Caco-2 (cell line): ENCODE results near the gene KRTAP5-10. TPM values are rescaled to one million over a fixed set of nuclear protein-coding genes. Genes with fewer than 3 reads are reported as not detected.

Experiments
- Bru-seq: library from RNA; stranded (reverse); fragments of 400-500 nt; gene quantifications from one replicate; lab custom pipeline; 2021; lab: Mats Ljungman, UMichigan
- BruChase-seq, 2 experiments: library from RNA; stranded (reverse); fragments of 400-500 nt; gene quantifications; one replicate each; lab custom pipeline; 2021; lab: Mats Ljungman, UMichigan
- BruUV-seq: library from RNA; stranded (reverse); fragments of 400-500 nt; replicated peaks from 2 replicates; lab custom pipeline; 2021; lab: Mats Ljungman, UMichigan
- CTCF ChIA-PET: fragments of 300-600 bp; sonication (Branson Sonifier 250); formaldehyde crosslinking; loops from one replicate; lab custom pipeline; 2022; ENCODE audit warnings: antibody characterized with exemption; lab: Charles Lee
- POLR2A ChIA-PET: fragments of 300-600 bp; sonication (Branson Sonifier 250); formaldehyde crosslinking; loops from one replicate; lab custom pipeline; 2022; ENCODE audit warnings: antibody characterized with exemption; lab: Charles Lee
- DNase-seq, 2 experiments: peaks; one replicate each; pipeline versions ENCODE4 v3.0.0 to v3.0.0-alpha.2; 2020 to 2022
- H3K27me3 ChIP-seq: replicated peaks from 2 replicates; pipeline ENCODE4 v1.6.0; 2011; ENCODE audit warnings: low read length; ENCODE audit not compliant: control insufficient read depth, insufficient read depth
- H3K36me3 ChIP-seq: 2 replicates; pipeline ENCODE4 v1.5.1; 2011; ENCODE audit warnings: low read length; ENCODE audit not compliant: control insufficient read depth, insufficient read depth
- H3K4me1 ChIP-seq: fragments of 250-450 bp; sonication (Bioruptor Pico); 2 replicates; pipeline ENCODE4 v1.5.1; 2020; ENCODE audit warnings: mild to moderate bottlenecking
- H3K4me3 ChIP-seq: 2 replicates; pipeline ENCODE4 v1.5.1; 2011; ENCODE audit warnings: low read depth, mild to moderate bottlenecking, control low read depth, low read length
- H3K9me3 ChIP-seq: fragments of 250-450 bp; sonication (Bioruptor Pico); 2 replicates; pipeline ENCODE4 v1.5.1; 2020; ENCODE audit warnings: mild to moderate bottlenecking, moderate library complexity
- H3K27ac Mint-ChIP-seq: one replicate; pipeline ENCODE4 v1.8.0; 2022; ENCODE audit warnings: mixed read lengths; ENCODE audit not compliant: unreplicated experiment
- H3K27me3 Mint-ChIP-seq: one replicate; pipeline ENCODE4 v1.8.0; 2022; ENCODE audit warnings: mixed read lengths; ENCODE audit not compliant: insufficient read depth, unreplicated experiment
- H3K36me3 Mint-ChIP-seq: one replicate; pipeline ENCODE4 v1.8.0; 2022; ENCODE audit warnings: mild to moderate bottlenecking, mixed read lengths; ENCODE audit not compliant: insufficient read depth, unreplicated experiment
- H3K4me1 Mint-ChIP-seq: one replicate; pipeline ENCODE4 v1.8.0; 2022; ENCODE audit warnings: low read depth, mixed read lengths; ENCODE audit not compliant: unreplicated experiment
- H3K4me3 Mint-ChIP-seq: one replicate; pipeline ENCODE4 v1.8.0; 2022; ENCODE audit warnings: mild to moderate bottlenecking, moderate library complexity, mixed read lengths; ENCODE audit not compliant: unreplicated experiment
- H3K9me3 Mint-ChIP-seq: one replicate; pipeline ENCODE4 v1.8.0; 2022; ENCODE audit warnings: mixed read lengths; ENCODE audit not compliant: unreplicated experiment
- CTCF ChIP-seq, 2 experiments: fragments of 200-600 bp in 1 of 2; IDR thresholded peaks; 1 replicate in 1 of 2; 2 replicates in 1 of 2; pipeline versions ENCODE4 v1.5.1 to v1.8.0; 2011 to 2022; ENCODE audit warnings: antibody characterized with exemption in 1 of 2, control low read depth in 1 of 2, inconsistent platforms in 1 of 2, low read depth in 1 of 2, low read length in 1 of 2, mild to moderate bottlenecking in 1 of 2, moderate library complexity in 1 of 2; ENCODE audit not compliant: insufficient read depth in 1 of 2, severe bottlenecking in 1 of 2, unreplicated experiment in 1 of 2
- intact Hi-C: fragments of 100-400 bp; cut with micrococcal nuclease; formaldehyde crosslinking; loops from one replicate; pipeline ENCODE4 v1.10.0; 2022; ENCODE audit not compliant: unreplicated experiment
- long read RNA-seq: library from polyadenylated mRNA; stranded (forward); transcript quantifications from one replicate; pipeline ENCODE4 v2.0.0, GENCODE V29; 2022
- total RNA-seq: library from RNA; stranded (reverse); gene quantifications from 2 replicates; pipeline ENCODE4 v1.2.3, GENCODE V29; 2022

KRTAP5-10 gene, protein sequence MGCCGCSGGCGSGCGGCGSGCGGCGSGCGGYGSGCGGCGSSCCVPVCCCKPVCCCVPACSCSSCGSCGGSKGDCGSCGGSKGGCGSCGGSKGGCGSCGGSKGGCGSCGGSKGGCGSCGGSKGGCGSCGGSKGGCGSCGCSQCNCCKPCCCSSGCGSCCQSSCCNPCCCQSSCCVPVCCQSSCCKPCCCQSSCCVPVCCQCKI
- total RNA-seq (not detected in 2 replicates), Bru-seq, nascent RNA (not detected), BruChase-seq, experiment 1, labeled RNA remaining after a 2-hour chase (not detected), BruChase-seq, experiment 2, labeled RNA remaining after a 6-hour chase (not detected)
- long read RNA-seq: 0 reads

DNA sequence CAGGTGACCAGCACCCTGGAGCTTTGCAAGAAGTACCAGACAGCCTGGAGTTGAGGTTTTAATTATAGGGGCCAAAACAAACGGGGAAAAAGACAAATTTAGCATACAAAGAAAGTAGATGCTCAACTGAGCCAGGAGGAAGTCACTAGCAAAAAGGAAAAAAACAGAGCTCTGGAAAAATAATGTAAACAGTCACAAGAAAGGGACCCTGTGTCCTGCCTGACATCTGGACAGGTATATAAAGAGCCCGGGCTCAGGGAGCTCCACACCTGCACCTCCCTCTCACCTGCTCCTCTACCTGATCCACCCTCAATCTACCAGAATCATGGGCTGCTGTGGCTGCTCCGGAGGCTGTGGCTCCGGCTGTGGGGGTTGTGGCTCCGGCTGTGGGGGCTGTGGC lies at the start of gene KRTAP5-10:
KRTAP5-10 (plus strand) TSS at position 301 of the 400 bp plus-strand sequence; CDS start at position 326, 25 bp downstream.
- intact Hi-C loops: no loop called here
- ChIA-PET CTCF (no interaction called here), POLR2A (no interaction called here)
- no peak within 1 kb of the TSS for H3K27ac Mint-ChIP-seq
- no peaks in the 10 kb centered on the region for H3K27me3 ChIP-seq
- peaks cover 7% of the 10 kb centered on the region for H3K4me1 Mint-ChIP-seq
- no peaks in the 10 kb centered on the region for H3K36me3 ChIP-seq
- H3K9me3 ChIP-seq: no peaks in the 10 kb centered on the region
- H3K36me3 Mint-ChIP-seq: no peaks in the 10 kb centered on the region
- no peak for TF ChIP-seq CTCF (IDR thresholded peaks at IDR 0.05; ENCODE audit: insufficient read depth in 1 of 2, low read depth in 1 of 2, low read length in 1 of 2, severe bottlenecking in 1 of 2, unreplicated experiment in 1 of 2)
- BruUV-seq: no TSS peak
- no peak within 1 kb of the TSS for H3K4me3 ChIP-seq
- peaks cover 19% of the 10 kb centered on the region for H3K9me3 Mint-ChIP-seq
- H3K27me3 Mint-ChIP-seq: peaks cover 20% of the 10 kb centered on the region
- no peak within 1 kb of the TSS for H3K4me3 Mint-ChIP-seq
- DNase-seq: no peak
- no peaks in the 10 kb centered on the region for H3K4me1 ChIP-seq

DNA sequence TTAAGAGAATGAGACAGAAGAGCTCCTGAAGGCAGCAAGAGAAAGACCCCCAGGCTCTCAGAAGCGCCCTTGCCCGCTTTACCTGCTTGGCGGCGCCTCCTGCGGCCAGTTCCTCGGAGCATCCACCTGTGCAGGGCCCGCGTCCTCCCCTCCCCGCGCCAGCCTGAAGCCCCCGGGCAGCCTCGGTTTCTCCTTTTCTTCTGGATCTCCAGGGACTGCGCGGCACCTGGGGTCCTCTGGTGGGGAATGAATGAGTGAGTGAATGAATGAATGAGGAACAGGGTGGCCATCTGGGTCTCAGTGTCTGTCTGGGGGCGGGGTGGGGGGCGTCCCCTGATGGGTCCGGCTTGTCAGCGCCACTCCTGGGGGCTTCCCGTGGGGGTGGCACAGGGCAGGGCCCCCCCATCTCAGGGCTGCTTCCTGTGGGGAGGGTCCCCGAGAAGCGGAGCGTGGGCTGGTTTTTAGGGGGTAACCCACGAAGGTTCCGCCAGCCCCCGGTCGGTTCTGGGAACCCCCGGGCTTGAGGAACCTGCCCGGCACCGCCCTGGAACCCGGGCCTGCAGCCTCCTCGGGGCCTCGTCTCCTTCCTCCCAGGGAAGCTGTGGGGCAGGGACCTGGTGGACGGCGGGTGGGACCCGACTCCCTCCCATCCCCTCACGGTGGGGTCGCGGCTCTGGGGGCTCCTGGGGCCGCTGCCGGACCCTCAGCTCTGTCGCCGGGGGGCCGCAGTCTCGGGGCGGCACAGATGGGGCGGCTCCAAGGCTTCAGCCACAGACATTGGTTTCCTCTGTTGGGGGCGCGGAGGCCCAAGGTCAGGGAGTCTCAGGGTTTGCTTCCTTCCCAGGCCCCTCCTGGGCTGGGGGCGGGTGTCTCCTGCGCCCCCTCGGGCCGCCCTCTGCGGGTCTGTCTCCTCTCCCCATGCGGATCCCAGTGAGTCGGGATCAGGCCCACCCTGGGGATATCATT lies 46.6 kb upstream of the KRTAP5-10 start:
- no peak for TF ChIP-seq CTCF (IDR thresholded peaks at IDR 0.05; ENCODE audit: insufficient read depth in 1 of 2, low read depth in 1 of 2, low read length in 1 of 2, severe bottlenecking in 1 of 2, unreplicated experiment in 1 of 2)
- H3K36me3 Mint-ChIP-seq: no peaks in the 10 kb centered on the region

GRCh38 chr11:71519546-71519945 lies 45.8 kb upstream of the KRTAP5-10 start:
- no TSS peak for BruUV-seq
- peaks cover 9% of the 10 kb centered on the region for H3K9me3 Mint-ChIP-seq
- ChIA-PET CTCF (no interaction called here), POLR2A (no interaction called here)
- no peaks in the 10 kb centered on the region for H3K36me3 ChIP-seq
- TF ChIP-seq CTCF (IDR thresholded peaks at IDR 0.05; ENCODE audit: insufficient read depth in 1 of 2, low read depth in 1 of 2, low read length in 1 of 2, severe bottlenecking in 1 of 2, unreplicated experiment in 1 of 2): no peak
- DNase-seq: no peak
- H3K4me1 ChIP-seq: no peaks in the 10 kb centered on the region
- H3K27ac Mint-ChIP-seq: no peak overlapping the region
- H3K36me3 Mint-ChIP-seq: no peaks in the 10 kb centered on the region
- H3K9me3 ChIP-seq: peaks cover 6% of the 10 kb centered on the region; the same call in 1 of the 2 replicates
- intact Hi-C loops: no loop called here
- H3K4me3 ChIP-seq: no peak overlapping the region
- H3K27me3 Mint-ChIP-seq: no peaks in the 10 kb centered on the region
- H3K4me1 Mint-ChIP-seq: no peaks in the 10 kb centered on the region
- no peak overlapping the region for H3K4me3 Mint-ChIP-seq
- H3K27me3 ChIP-seq: no peaks in the 10 kb centered on the region

More for the DNA sequence above, 46.6 kb upstream of the KRTAP5-10 start:
- Mint-ChIP-seq H3K9me3 (peaks cover 16% of the 10 kb centered on the region), H3K4me1 (no peaks in the 10 kb centered on the region), H3K27me3 (peaks cover 3% of the 10 kb centered on the region), H3K27ac (no peak overlapping the region), H3K4me3 (no peak overlapping the region)
- Histone ChIP-seq H3K4me1 (no peaks in the 10 kb centered on the region), H3K4me3 (no peak overlapping the region), H3K27me3 (no peaks in the 10 kb centered on the region), H3K36me3 (no peaks in the 10 kb centered on the region), H3K9me3 (peaks cover 6% of the 10 kb centered on the region; the same call in 1 of the 2 replicates)
- no TSS peak for BruUV-seq
- POLR2A ChIA-PET: no interaction called here
- intact Hi-C loops: no loop called here
- peak in 1 of 2 experiments; percentile 34 for DNase-seq
- CTCF ChIA-PET: no interaction called here
